ENCODE measurements around the gene RIMBP3B.
"Not testable (repeated sequence)": the region's sequence is repeated elsewhere in the genome, so short reads cannot be mapped to it uniquely, and the experiment has no call there.

Gene RIMBP3B

DNA sequence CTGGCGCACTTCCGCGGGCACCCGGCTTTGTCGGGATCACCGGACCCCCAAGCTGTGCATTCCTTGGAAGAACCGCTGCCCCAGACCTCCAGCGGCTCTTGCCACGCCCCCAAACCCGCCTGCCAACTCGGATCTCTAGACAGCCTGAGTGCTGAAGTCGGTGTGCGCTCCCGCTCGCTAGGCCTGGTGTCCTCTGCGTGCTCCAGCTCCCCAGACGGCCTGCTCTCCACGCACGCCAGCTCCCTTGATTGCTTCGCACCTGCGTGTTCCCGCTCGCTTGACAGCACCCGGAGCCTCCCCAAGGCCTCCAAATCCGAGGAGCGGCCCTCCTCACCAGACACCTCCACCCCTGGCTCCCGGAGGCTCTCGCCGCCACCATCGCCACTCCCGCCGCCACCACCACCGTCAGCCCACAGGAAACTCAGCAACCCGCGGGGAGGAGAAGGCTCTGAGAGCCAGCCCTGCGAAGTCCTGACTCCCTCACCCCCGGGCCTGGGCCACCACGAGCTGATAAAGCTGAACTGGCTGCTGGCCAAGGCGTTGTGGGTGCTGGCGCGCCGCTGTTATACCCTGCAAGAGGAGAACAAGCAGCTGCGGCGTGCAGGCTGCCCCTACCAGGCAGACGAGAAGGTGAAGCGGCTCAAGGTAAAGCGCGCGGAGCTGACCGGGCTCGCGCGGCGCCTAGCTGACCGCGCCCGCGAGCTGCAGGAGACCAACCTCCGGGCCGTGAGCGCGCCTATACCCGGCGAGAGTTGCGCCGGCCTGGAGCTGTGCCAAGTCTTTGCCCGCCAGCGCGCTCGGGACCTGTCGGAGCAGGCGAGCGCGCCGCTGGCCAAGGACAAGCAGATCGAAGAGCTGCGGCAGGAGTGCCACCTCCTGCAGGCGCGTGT is 1.2 kb downstream of the RIMBP3B start:
- not testable (repeated sequence) for H3K4me1 ChIP-seq (ENCODE audit: control insufficient read depth, insufficient read depth, low read length, poor library complexity, severe bottlenecking); H3K9me3 ChIP-seq (ENCODE audit: control insufficient read depth, low read length); DNase-seq; H3K27ac ChIP-seq (ENCODE audit: insufficient read depth, low read length, poor library complexity, severe bottlenecking); H3K27me3 ChIP-seq (replicated peaks; ENCODE audit: control insufficient read depth, insufficient read depth, low read length, poor library complexity, severe bottlenecking); H3K4me3 ChIP-seq (ENCODE audit: insufficient read depth, low read depth, low read length, poor library complexity, severe bottlenecking); H3K36me3 ChIP-seq (ENCODE audit: control insufficient read depth, insufficient read depth, low read length)

DNA sequence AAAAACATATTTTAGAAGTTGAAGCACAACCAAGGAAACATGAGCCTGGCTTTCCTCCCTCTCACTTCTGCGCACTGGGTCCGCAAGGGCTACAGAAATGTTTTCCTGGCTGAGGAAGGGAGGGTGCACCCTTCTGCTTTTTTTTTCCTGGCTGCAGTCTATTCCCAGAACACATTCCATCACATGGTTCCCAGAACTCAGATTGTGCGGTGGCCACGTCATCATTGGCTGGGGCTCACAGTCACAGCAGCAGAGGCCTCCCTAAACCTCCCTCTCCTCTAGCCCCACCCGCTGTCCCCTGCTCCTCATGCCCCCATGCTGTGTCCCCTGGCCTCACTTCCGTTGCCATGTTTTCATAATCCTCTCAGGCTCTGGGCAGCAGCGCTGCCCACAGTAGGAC is 5.9 kb downstream of the RIMBP3B start:
- H3K36me3 ChIP-seq (ENCODE audit: control insufficient read depth, insufficient read depth, low read length); H3K4me3 ChIP-seq (ENCODE audit: insufficient read depth, low read depth, low read length, poor library complexity, severe bottlenecking); DNase-seq; H3K27ac ChIP-seq (ENCODE audit: insufficient read depth, low read length, poor library complexity, severe bottlenecking); H3K9me3 ChIP-seq (ENCODE audit: control insufficient read depth, low read length); H3K27me3 ChIP-seq (replicated peaks; ENCODE audit: control insufficient read depth, insufficient read depth, low read length, poor library complexity, severe bottlenecking); H3K4me1 ChIP-seq (ENCODE audit: control insufficient read depth, insufficient read depth, low read length, poor library complexity, severe bottlenecking): not testable (repeated sequence)

DNA sequence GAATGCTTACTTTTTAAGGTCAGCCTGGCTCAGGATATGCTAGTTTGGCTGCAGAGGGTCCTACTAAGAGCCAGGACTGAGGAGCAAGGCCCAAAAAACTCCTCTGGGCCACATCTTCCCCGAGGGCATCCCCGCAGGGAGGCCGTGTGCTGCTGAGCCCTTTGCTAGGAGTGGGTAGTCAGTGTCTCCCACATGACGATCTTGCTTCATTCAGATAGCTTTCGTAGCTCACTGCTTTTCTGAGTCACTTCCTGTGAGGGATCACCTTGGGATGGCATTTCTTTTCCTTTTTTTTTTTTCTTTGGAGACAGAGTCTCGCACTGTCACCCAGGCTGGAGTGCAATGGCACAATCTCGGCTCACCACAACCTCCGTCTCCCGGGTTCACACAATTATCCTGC is 6.5 kb downstream of the RIMBP3B start:
- H3K27ac ChIP-seq (ENCODE audit: insufficient read depth, low read length, poor library complexity, severe bottlenecking); H3K27me3 ChIP-seq (replicated peaks; ENCODE audit: control insufficient read depth, insufficient read depth, low read length, poor library complexity, severe bottlenecking); H3K4me3 ChIP-seq (ENCODE audit: insufficient read depth, low read depth, low read length, poor library complexity, severe bottlenecking); DNase-seq; H3K9me3 ChIP-seq (ENCODE audit: control insufficient read depth, low read length); H3K36me3 ChIP-seq (ENCODE audit: control insufficient read depth, insufficient read depth, low read length); H3K4me1 ChIP-seq (ENCODE audit: control insufficient read depth, insufficient read depth, low read length, poor library complexity, severe bottlenecking): not testable (repeated sequence)

DNA sequence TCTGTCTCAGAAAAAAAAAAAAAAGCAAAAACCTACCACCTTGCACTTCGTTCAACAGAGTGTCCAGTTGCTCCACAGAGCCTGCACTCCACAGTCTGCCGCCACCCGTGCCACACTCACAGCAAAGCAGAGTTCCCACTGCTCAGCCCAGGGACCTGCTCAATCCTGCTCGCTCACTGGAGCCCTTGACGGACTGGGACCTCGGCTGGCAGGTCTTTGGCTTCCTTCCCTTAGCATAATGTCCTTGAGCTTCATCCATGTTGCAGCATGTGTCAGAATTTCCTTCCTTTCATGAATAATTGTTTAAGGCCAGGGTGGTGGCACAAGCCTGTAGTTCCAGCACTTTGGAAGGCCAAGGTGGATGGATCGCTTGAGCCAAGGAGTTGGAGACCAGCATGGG is 11.1 kb downstream of the RIMBP3B start:
- H3K27me3 ChIP-seq (replicated peaks; ENCODE audit: control insufficient read depth, insufficient read depth, low read length, poor library complexity, severe bottlenecking); H3K36me3 ChIP-seq (ENCODE audit: control insufficient read depth, insufficient read depth, low read length); H3K4me3 ChIP-seq (ENCODE audit: insufficient read depth, low read depth, low read length, poor library complexity, severe bottlenecking): not testable (repeated sequence)

DNA sequence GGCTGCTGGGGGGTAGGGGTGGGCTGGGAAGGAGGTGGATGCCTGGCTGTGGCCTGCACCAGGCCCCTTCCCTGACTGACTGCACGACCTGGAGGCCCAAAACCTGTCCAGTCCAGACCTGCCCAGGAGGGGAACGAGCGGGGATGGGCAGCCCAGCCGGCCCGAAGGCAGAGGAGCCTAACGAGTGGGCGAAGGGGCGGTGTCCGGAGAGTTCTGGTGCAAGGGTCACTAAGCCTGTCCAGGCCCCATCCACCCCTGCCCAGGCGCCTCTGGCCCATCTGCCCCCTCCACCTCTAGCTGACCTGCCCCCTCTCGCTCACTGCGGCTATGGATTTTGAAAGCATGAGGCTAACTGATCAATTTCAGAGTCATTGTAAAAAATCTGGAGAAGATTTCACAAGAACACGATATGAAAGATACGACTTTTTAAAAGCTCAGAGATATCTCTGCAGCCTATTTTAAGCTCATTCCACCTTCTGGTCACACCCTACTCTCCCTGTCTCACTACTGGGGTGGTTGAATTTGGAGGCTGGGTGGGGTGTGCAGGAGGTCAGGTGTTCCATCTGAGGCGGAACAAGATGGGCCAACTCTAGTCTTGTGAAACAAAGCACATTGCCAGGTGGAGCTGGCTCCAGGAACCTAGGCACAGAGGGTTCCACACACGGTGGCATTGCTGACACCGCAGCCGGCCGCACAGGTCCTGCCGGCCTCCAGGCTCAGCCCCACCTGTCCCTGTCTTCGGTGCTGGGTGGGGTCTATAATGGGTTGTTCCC is 17.8 kb downstream of the RIMBP3B start:
- DNase-seq: not testable (repeated sequence)

More for the DNA sequence above, 11.1 kb downstream of the RIMBP3B start:
- not testable (repeated sequence) for H3K9me3 ChIP-seq (ENCODE audit: control insufficient read depth, low read length); H3K4me1 ChIP-seq (ENCODE audit: control insufficient read depth, insufficient read depth, low read length, poor library complexity, severe bottlenecking); DNase-seq; H3K27ac ChIP-seq (ENCODE audit: insufficient read depth, low read length, poor library complexity, severe bottlenecking)

DNA sequence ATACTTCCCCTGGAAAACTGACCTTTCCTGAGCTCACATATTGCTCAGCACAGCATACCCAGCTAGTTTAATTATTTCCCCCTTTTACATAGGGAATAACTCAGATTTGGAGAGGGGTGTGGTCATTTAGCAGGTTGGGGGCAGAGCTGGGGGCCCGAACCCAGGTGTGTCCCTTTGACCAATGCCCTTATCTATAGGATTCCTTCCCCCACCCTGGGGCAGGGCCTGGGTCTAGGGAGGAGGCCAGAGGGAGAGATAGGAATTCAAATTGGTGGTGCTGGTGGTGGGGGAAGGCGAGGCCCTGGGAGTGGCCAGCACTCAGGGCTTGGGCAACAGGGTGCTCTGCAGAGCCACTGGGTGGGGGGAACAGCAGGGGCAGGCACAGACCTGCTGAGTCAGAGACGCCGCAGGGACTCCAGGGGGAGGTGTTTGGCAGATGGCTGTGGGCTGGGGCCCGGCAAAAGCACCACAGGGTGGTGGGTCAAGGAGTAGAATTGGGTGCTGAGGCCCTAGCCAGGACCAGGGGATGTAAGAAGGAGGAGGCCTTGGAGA is 19.3 kb downstream of the RIMBP3B start:
- H3K36me3 ChIP-seq (ENCODE audit: control insufficient read depth, insufficient read depth, low read length); DNase-seq; H3K4me3 ChIP-seq (ENCODE audit: insufficient read depth, low read depth, low read length, poor library complexity, severe bottlenecking); H3K27ac ChIP-seq (ENCODE audit: insufficient read depth, low read length, poor library complexity, severe bottlenecking); H3K4me1 ChIP-seq (ENCODE audit: control insufficient read depth, insufficient read depth, low read length, poor library complexity, severe bottlenecking); H3K9me3 ChIP-seq (ENCODE audit: control insufficient read depth, low read length); H3K27me3 ChIP-seq (replicated peaks; ENCODE audit: control insufficient read depth, insufficient read depth, low read length, poor library complexity, severe bottlenecking): not testable (repeated sequence)

More for the DNA sequence above, 17.8 kb downstream of the RIMBP3B start:
- not testable (repeated sequence) for H3K27me3 ChIP-seq (replicated peaks; ENCODE audit: control insufficient read depth, insufficient read depth, low read length, poor library complexity, severe bottlenecking); H3K9me3 ChIP-seq (ENCODE audit: control insufficient read depth, low read length); H3K4me3 ChIP-seq (ENCODE audit: insufficient read depth, low read depth, low read length, poor library complexity, severe bottlenecking); H3K36me3 ChIP-seq (ENCODE audit: control insufficient read depth, insufficient read depth, low read length); H3K27ac ChIP-seq (ENCODE audit: insufficient read depth, low read length, poor library complexity, severe bottlenecking); H3K4me1 ChIP-seq (ENCODE audit: control insufficient read depth, insufficient read depth, low read length, poor library complexity, severe bottlenecking)

DNA sequence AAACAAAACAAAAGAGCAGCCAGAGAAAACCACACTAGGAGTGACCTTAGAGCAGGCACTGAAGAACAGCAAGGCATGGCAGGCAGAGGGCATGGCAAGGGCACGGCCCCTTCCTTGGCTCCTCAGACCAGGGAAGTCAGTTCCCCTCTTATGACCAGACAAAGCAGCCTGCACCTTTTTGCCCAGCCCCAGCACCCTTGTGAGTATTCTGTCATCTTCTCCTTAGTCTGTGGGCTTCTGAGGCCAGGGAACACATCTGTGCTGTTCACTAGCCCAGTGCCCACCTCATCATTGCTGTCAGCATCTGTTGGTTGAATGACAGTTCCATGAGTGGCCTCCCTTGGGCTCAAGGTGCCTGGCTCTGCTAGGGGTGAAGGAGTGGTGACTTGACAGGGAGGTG is 23.6 kb downstream of the RIMBP3B start:
- H3K4me3 ChIP-seq (ENCODE audit: insufficient read depth, low read depth, low read length, poor library complexity, severe bottlenecking); H3K9me3 ChIP-seq (ENCODE audit: control insufficient read depth, low read length); H3K4me1 ChIP-seq (ENCODE audit: control insufficient read depth, insufficient read depth, low read length, poor library complexity, severe bottlenecking); H3K27me3 ChIP-seq (replicated peaks; ENCODE audit: control insufficient read depth, insufficient read depth, low read length, poor library complexity, severe bottlenecking); H3K27ac ChIP-seq (ENCODE audit: insufficient read depth, low read length, poor library complexity, severe bottlenecking); H3K36me3 ChIP-seq (ENCODE audit: control insufficient read depth, insufficient read depth, low read length); DNase-seq: not testable (repeated sequence)

DNA sequence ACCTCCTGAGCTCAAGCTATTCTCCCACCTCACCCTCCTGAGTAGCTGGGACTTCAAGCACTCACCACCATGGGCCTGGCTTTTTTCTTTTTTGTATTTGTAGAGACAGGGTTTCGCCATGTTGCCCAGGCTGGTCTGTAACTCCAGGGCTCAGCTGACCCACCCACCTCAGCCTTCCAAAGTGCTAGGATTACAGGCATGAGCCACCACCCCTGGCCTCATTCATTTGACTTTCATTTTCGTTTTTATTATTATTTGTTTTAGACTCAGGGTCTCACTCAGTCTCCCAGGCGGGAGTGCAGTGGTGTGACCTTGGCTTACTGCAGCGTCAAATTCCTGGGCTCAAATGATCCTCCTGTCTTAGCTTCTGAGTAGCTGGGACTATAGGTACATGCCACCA is 24.2 kb downstream of the RIMBP3B start:
- not testable (repeated sequence) for H3K4me3 ChIP-seq (ENCODE audit: insufficient read depth, low read depth, low read length, poor library complexity, severe bottlenecking); H3K4me1 ChIP-seq (ENCODE audit: control insufficient read depth, insufficient read depth, low read length, poor library complexity, severe bottlenecking); H3K36me3 ChIP-seq (ENCODE audit: control insufficient read depth, insufficient read depth, low read length); H3K27ac ChIP-seq (ENCODE audit: insufficient read depth, low read length, poor library complexity, severe bottlenecking); DNase-seq; H3K27me3 ChIP-seq (replicated peaks; ENCODE audit: control insufficient read depth, insufficient read depth, low read length, poor library complexity, severe bottlenecking); H3K9me3 ChIP-seq (ENCODE audit: control insufficient read depth, low read length)

DNA sequence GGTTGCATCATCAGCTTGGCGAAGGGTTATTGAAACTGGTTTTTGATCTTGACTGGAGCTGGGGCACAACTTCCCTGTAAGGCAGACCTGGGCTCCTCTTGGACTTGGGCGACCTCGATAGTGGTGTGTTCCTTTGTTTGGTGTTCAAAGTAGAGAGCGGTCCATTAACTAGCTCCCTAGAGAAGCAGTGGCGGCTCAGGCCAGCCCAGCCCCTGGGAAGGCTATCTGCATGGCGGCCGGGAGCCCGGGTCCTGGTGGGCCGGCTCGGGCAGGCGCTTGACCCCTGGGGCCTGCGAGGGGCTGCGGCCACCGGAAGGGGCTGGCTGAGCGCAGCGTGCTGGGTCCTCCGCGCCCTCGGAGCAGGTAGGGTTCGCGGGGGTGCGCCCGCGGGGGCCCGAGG is 32.8 kb downstream of the RIMBP3B start:
- not testable (repeated sequence) for H3K27me3 ChIP-seq (replicated peaks; ENCODE audit: control insufficient read depth, insufficient read depth, low read length, poor library complexity, severe bottlenecking); H3K4me3 ChIP-seq (ENCODE audit: insufficient read depth, low read depth, low read length, poor library complexity, severe bottlenecking); H3K36me3 ChIP-seq (ENCODE audit: control insufficient read depth, insufficient read depth, low read length); H3K4me1 ChIP-seq (ENCODE audit: control insufficient read depth, insufficient read depth, low read length, poor library complexity, severe bottlenecking); H3K27ac ChIP-seq (ENCODE audit: insufficient read depth, low read length, poor library complexity, severe bottlenecking); DNase-seq; H3K9me3 ChIP-seq (ENCODE audit: control insufficient read depth, low read length)

DNA sequence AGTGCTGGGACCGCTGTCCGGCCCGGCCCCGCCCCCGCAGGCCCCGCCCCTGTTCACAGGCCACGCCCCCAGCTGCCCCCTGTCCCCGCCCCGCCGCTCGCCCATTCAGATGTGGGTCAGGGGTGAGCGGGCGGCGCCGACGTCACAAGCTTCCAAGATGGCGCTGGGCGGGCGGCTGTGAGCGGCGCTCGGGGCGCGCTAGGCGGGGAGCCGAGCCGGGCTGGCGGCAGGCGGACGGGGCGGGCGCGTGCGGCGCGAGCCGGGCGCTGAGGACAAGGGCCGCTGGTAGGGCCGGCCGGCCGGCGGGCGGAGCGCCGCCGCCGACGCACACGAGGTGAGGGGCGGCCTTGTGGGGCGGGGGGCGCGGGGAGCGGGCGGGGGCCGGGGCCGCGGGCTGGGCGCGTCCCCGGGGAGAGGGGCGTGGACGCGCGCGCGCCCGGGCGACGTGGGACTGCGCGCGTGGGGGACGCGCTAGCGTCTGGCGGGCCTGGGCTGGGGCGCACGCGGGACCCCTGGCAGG is 33.7 kb downstream of the RIMBP3B start, which contains the start of gene HIC2:
Gene HIC2, plus strand, starts transcription at position 145 of the 520 bp plus-strand sequence. CDS start 25,461 bp downstream, outside the sequence.
- not testable (repeated sequence) for H3K4me3 ChIP-seq (ENCODE audit: insufficient read depth, low read depth, low read length, poor library complexity, severe bottlenecking); H3K27ac ChIP-seq (ENCODE audit: insufficient read depth, low read length, poor library complexity, severe bottlenecking); H3K27me3 ChIP-seq (replicated peaks; ENCODE audit: control insufficient read depth, insufficient read depth, low read length, poor library complexity, severe bottlenecking); H3K9me3 ChIP-seq (ENCODE audit: control insufficient read depth, low read length); H3K36me3 ChIP-seq (ENCODE audit: control insufficient read depth, insufficient read depth, low read length); H3K4me1 ChIP-seq (ENCODE audit: control insufficient read depth, insufficient read depth, low read length, poor library complexity, severe bottlenecking)
- DNase-seq: peak in 1 of 3 donors; percentile 12
